GM18951 (cell line): ENCODE measurements around the gene LPIN1.

Source experiments
- POLR2A ChIP-seq: IDR thresholded peaks from 4 replicates; pipeline ENCODE4 v1.6.1; 2011; ENCODE audit warnings: mild to moderate bottlenecking; ENCODE audit not compliant: insufficient read length, insufficient read depth; ENCODE audit errors: extremely low read depth
- in situ Hi-C: fragments of 300-500 bp; cut with MboI; formaldehyde crosslinking; loops from one replicate; pipeline ENCODE4 v1.12.0; 2022; ENCODE audit warnings: low sequenced_read_pairs, mixed read lengths, inconsistent platforms; ENCODE audit not compliant: unreplicated experiment

The LPIN1 gene

DNA sequence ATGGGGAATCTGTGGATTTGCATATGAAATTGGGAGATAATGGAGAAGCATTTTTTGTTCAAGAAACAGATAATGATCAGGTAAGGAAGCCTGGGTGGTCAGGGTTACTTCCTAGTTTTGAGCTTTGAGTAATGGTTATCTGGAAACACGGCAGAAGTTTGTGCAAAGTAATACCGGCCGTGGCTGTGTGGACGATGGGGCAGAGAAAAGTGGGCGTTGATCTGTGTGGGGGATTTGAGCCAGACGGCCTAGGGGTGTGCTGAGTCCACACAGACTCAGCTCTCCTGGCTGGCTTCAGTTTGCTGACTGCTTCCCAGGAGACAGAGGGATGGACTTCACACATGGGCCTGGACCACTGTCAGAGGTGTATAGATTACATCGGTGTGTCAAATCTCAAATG lies 21.3 kb downstream of the LPIN1 start:
- in situ Hi-C loops: no loop called here
- no peak for TF ChIP-seq POLR2A

DNA sequence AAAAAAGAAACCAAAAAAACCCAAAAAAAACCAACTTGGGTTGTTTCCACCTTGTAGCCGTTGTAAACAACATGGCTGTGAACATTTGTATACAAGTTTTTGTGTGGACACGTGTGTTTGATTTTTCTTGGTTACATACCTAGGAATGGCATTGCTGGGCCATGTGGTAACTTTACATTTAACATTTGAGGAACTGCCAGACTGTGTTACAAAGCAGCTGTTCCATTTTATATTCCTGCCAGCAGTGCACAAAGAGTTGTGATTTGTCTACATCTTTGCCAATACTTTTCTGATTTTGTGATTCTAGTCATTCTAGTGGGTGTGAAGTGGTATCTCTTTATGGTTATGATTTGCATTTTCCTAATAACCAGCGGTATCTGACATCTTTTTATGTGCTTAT lies 22.5 kb downstream of the LPIN1 start:
- no peak for TF ChIP-seq POLR2A
- in situ Hi-C loops: no loop called here

- in situ Hi-C loops: no loop called here
- TF ChIP-seq POLR2A: no peak
These were observed 23.1 kb downstream of the LPIN1 start for GRCh38 chr2:11769516-11769915.

- in situ Hi-C loops: no loop called here
- TF ChIP-seq POLR2A: no peak
These were observed 24.2 kb downstream of the LPIN1 start for GRCh38 chr2:11770531-11771188.

DNA sequence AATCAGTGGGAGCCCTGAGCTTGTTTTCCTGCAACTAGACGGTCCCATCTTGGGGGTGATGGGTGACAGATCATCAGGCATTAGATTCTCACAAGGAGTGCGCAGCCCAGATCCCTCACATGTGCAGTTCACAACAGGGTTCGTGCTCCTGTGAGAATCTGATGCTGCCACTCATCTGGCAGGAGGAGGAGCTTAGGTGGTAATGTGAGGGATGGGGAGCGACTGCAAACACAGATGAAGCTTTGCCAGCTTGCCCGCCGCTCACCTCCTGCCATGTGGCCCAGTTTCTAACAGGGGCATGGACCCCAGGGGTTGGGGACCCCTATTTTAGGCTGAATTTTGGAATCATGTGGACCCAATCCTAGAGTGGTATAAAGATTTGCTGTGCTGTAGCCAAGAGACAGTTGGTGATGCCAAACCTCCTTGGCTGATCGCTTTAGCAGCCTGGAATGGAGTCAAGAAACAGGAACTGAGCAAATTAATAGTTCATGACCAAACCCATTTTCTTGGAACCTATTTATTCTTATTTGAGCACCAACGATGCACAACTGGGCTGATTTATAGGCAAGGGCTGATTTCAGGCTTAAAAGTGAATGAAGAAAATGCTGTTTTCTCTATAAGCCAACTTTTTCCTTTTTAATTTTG lies 25.7 kb downstream of the LPIN1 start:
- no peak for TF ChIP-seq POLR2A
- in situ Hi-C loops: no loop called here

GRCh38 chr2:11773111-11773510 lies 26.7 kb downstream of the LPIN1 start:
- TF ChIP-seq POLR2A: no peak
- in situ Hi-C loops: no loop called here

GRCh38 chr2:11773747-11774525 lies 27.5 kb downstream of the LPIN1 start:
- in situ Hi-C loops: no loop called here
- no peak for TF ChIP-seq POLR2A

- in situ Hi-C loops: no loop called here
- TF ChIP-seq POLR2A: no peak
These were observed 28.2 kb downstream of the LPIN1 start for GRCh38 chr2:11774600-11774999.

DNA sequence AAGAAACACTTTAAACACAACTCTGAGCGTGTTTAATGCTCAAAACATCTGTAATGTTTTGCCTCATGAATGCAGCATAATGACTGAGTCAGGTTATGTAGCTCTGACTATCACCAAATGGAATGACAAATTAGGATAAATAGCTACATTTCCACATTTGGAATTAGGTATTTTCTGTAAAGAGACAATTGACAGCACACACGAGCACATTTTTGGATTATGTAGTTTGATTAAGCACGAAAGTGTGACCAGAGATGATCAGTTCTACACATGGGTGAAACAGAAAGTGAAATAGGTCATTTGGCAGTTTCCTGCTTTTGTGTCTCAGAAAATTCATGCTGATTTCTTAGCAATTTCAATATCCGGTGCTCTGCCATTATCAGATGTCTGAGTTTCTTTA lies 29.0 kb downstream of the LPIN1 start:
- in situ Hi-C loops: loop anchor here (25.0 kb wide), 1 partner anchor 288 kb away; no protein-coding TSS in a partner anchor
- no peak for TF ChIP-seq POLR2A

GRCh38 chr2:11777066-11777782 lies 30.8 kb downstream of the LPIN1 start:
- no peak for TF ChIP-seq POLR2A
- in situ Hi-C loops: loop anchor here (25.0 kb wide), 1 partner anchor 290 kb away; no protein-coding TSS in a partner anchor

DNA sequence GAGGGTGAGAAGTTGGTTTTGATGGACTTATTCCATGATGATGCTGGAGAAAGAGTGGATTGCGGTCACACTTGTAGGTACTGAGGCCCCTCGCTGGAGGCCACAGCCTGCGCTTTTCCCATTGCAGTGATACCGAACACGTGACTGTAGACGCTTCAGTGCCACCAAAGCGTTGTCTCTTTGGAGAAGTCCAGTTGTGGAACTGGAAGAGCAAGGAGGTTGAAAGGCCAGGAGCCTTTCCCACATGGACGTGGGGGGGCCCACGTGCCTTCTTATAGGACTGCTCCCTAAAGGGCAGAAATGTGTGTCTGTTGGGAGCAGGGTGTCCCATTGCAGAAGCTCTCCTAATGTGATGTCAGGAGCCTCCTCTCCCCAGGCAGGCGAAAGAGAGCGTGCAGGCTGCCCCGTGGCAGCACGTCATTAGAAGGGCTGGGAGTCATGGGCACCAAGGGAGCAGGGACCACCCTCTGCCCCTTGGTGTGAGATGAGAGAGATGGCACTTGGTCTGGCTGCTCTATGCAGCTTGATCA lies 31.5 kb downstream of the LPIN1 start:
- in situ Hi-C loops: loop anchor here (25.0 kb wide), 1 partner anchor 291 kb away; no protein-coding TSS in a partner anchor

DNA sequence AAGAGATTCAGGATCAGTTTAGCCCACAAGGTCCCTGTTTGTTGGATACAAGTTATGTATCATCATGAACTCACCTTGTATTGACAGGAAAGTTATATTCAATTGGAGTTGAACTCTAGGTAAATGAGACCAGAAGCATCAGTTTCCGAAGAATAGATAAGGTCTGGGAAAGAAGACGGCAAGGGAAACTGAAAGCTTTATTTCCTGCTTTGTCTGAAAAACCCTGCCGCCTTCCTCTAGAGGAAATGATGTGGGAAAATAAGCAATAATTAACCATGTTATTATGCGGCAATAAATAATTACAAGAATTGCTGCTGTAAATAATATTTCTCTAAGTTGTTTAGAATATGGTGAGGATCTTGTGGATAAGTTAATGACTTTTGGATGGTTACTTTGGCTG lies 32.0 kb downstream of the LPIN1 start:
- in situ Hi-C loops: loop anchor here (25.0 kb wide), 1 partner anchor 291 kb away; no protein-coding TSS in a partner anchor
- TF ChIP-seq POLR2A: no peak

More for the DNA sequence above, 31.5 kb downstream of the LPIN1 start:
- TF ChIP-seq POLR2A: no peak
